ENCODE results near the gene GNG7.
"Not testable (repeated sequence)": the region's sequence is repeated elsewhere in the genome, so short reads cannot be mapped to it uniquely, and the experiment has no call there.

Gene GNG7

DNA sequence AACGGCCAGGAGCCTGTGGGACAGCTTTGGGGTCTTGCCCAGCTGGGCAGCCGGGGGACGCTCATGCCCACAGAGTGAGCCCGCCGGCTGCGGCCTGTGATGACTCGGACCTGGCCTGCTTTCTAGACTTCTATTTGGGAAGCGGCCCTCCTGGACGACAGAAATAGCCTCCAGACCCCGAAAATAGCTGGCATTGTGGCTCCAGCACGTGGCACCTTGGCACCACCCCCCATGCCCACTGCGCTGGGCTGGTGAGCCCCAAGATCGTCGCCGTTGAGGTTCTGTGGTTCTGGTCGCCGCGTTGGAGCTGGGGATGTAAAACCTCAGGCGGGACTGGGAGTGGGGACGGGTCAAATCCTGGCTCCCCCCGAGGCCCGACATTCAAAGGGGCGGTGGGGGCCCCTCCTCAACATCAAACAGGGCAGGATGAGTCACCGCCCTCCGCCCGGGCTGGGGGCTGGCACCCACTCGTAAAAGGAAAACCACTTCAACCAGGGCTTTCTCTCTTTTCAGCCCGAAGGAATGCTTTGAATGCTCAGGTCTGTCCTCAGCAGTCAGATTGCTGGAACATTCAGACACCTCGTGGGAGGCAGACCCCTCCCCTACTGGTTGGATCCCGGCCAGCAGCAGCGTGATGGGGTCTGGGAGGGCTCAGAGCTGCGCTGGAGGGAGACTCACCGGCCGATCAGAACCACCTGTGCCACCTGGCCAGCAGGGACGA is 184.5 kb downstream of the GNG7 start:
- 0 out of 2 replicates have a peak overlapping the region, but pooled peaks have one; percentile 29 for H3K9ac ChIP-seq
- H4K20me1 ChIP-seq, result peaks cover 90% of the 10 kb centered on the region
- peaks cover 33% of the 10 kb centered on the region for H3K4me1 ChIP-seq
- H3K27ac ChIP-seq, result peak overlapping the region; percentile 51
- H3K9me3 ChIP-seq, result no peaks in the 10 kb centered on the region
- H3K4me2 ChIP-seq, result peak overlapping the region; percentile 74
- no peaks in the 10 kb centered on the region for H3K27me3 ChIP-seq
- H3K4me3 ChIP-seq, result no peak overlapping the region
- peaks cover 82% of the 10 kb centered on the region for H3K36me3 ChIP-seq
- TF ChIP-seq Cebpa-rat (IDR thresholded peaks at IDR 0.05), result no peak

DNA sequence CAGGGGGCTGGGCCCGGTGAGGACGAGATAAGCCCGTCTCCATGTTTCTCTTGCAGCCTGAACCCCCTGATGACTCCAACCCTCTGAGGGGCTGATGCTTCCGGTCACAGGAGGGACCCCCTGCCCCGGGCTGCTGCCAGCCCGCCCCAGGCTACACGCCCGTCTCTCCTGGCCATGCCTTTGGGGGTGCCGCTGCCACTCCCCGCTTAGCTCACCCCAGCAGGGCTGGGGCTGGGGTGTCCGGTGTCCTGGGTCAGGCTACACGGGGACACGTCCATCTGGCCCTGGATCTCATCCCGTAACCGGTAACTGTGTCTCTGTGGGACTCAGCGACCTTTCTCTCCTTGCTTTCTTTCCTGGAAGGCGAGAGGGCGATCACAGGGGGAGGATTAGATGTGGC is 185.8 kb downstream of the GNG7 start:
- H3K4me1 ChIP-seq, result peaks cover 33% of the 10 kb centered on the region
- H3K36me3 ChIP-seq, result peaks cover 83% of the 10 kb centered on the region
- H3K27ac ChIP-seq, result no peak overlapping the region; the same call in 1 of the 2 replicates
- H4K20me1 ChIP-seq, result peaks cover 90% of the 10 kb centered on the region
- H3K4me3 ChIP-seq, result no peak overlapping the region
- no peaks in the 10 kb centered on the region for H3K9me3 ChIP-seq
- H3K27me3 ChIP-seq, result no peaks in the 10 kb centered on the region
- H3K4me2 ChIP-seq, result no peak overlapping the region
- no peak overlapping the region for H3K9ac ChIP-seq
- no peak for TF ChIP-seq Cebpa-rat (IDR thresholded peaks at IDR 0.05)

DNA sequence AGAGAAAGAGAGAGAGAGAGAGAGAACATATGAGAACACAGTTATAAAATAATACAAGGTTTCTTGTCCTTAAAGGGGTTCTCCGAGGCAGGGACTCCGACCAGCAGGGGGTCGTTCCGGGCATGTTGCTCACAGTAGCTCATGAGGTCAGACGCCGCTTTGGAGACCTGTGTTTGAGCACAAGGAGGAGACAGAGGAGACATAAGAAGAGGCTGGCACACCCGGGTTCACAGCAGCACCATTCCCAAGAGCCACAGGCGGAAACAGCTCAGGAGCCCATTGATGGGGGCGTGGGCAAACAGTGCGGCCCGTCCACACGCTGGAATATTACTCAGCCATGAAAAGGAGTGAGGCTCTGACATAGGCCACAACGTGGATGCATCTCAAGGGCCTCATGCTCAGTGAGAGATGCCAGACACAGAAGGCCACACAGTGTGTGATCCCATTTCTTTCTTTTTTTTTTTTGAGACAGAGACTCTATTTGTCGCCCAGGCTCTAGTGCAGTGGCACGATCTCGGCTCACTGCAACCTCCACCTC is 187.4 kb downstream of the GNG7 start:
- no peak overlapping the region for H3K4me3 ChIP-seq
- H3K4me2 ChIP-seq, result no peak overlapping the region
- H3K9me3 ChIP-seq, result no peaks in the 10 kb centered on the region
- H3K36me3 ChIP-seq, result peaks cover 70% of the 10 kb centered on the region
- peaks cover 79% of the 10 kb centered on the region for H4K20me1 ChIP-seq
- no peaks in the 10 kb centered on the region for H3K27me3 ChIP-seq
- no peak overlapping the region for H3K27ac ChIP-seq
- peaks cover 42% of the 10 kb centered on the region for H3K4me1 ChIP-seq
- no peak overlapping the region for H3K9ac ChIP-seq
- no peak for TF ChIP-seq Cebpa-rat (IDR thresholded peaks at IDR 0.05)

DNA sequence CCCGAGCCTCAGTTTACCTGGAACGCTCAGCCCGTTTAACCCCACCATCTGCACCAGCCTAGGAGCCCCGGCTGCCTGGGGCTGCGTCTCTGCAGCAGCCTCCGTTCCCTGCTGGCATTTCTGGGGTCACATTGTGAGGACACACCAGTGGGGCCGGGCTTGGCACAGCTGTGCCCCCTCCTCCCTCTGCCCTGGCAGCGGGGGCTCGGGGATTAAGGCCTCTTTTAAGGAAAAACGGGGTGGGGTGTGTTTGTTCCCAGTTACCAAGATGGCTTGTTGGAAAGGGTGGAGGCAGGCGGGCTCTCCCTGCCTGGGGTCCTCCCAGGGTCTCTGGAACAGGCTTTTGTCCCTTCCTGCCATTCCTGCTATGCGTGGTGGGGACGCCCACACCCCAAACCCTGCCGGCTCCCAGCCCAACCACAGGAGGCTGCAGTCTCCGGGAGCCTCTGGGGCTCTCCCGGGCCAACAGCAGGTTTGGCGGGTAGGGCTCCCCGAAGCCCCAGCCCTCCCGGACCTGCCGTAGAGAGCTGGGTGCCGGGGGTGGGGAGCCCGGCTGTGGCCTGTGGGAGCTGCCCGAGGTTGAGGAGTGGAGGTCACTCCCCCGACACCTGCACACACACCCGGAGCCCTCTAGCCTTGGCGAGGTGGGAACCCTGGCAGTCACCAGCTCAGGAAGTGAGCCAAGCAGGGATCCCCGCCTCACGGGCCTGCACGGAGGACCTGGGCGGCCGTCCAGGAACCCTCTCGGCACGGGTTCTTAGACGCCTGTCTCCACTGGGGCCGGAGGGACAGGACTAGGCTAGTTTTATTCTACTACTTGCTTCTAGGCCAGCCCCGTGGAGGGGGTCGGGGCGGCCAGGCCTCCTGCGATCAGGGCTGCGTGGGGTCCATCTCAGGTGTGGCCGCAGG is 189.7 kb downstream of the GNG7 start:
- Histone ChIP-seq H3K4me2 (peak overlapping the region; percentile 97), H3K36me3 (peaks cover 52% of the 10 kb centered on the region), H3K4me1 (peaks cover 38% of the 10 kb centered on the region), H3K4me3 (peak overlapping the region; percentile 27; the same call in 1 of the 2 replicates), H3K9me3 (no peaks in the 10 kb centered on the region), H3K9ac (peak overlapping the region; percentile 22; the same call in 1 of the 2 replicates), H3K27me3 (no peaks in the 10 kb centered on the region), H3K27ac (peak overlapping the region; percentile 53), H4K20me1 (peaks cover 62% of the 10 kb centered on the region)
- TF ChIP-seq Cebpa-rat (IDR thresholded peaks at IDR 0.05), result no peak

DNA sequence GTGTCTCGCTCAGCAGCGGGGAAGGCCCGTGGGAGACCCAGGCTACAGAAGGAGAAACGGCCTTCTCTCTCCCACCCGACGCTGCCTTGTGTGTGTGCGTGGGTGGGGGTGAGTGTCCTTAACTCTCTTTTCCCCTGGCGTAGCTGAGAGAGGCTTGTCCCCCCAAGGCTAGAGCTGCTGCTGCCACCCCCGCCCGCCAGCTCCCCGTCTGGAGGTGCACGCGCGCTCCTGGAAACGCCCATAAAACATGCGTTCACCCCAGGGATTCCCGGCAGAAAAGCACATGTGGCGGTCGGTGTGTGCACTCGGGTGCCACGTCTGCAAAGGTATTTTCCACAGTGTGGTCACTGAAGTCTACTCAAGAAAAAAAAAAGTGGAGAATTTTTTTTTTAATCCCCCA is 190.5 kb downstream of the GNG7 start:
- Histone ChIP-seq H3K4me3 (peak overlapping the region; percentile 27), H3K4me1 (peaks cover 40% of the 10 kb centered on the region), H3K27ac (peak overlapping the region; percentile 53), H3K9me3 (no peaks in the 10 kb centered on the region), H3K4me2 (peak overlapping the region; percentile 97), H3K27me3 (no peaks in the 10 kb centered on the region), H3K9ac (peak overlapping the region; percentile 22; the same call in 1 of the 2 replicates), H3K36me3 (peaks cover 45% of the 10 kb centered on the region), H4K20me1 (peaks cover 54% of the 10 kb centered on the region)
- TF ChIP-seq Cebpa-rat (IDR thresholded peaks at IDR 0.05), result no peak

DNA sequence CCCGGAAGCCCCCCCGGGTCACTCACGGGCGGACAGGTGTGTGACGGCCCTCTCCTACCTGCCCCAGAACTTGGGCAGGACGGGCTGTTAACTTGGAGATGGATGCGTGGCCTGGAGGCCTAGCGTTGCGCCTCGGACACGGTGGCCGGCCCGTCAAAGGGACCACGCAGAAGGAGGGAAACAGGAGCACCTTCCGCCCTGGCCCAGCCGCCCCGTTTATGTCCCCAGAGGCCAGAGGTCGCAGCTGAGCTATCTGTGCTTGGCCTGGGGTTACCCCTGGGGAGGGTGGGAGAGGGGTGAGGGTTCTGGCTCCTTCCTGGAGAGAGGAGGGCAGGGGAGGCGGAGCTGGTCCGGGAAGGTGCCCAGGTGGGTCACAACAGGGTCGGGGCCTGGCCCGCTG is 190.9 kb downstream of the GNG7 start:
- TF ChIP-seq Cebpa-rat (IDR thresholded peaks at IDR 0.05), result no peak
- Histone ChIP-seq H3K9me3 (no peaks in the 10 kb centered on the region), H3K4me3 (peak overlapping the region; percentile 27), H4K20me1 (peaks cover 49% of the 10 kb centered on the region), H3K36me3 (peaks cover 40% of the 10 kb centered on the region), H3K4me1 (peaks cover 45% of the 10 kb centered on the region), H3K27me3 (no peaks in the 10 kb centered on the region), H3K9ac (peak overlapping the region; percentile 22; the same call in 1 of the 2 replicates), H3K27ac (peak overlapping the region; percentile 53), H3K4me2 (peak overlapping the region; percentile 97)

DNA sequence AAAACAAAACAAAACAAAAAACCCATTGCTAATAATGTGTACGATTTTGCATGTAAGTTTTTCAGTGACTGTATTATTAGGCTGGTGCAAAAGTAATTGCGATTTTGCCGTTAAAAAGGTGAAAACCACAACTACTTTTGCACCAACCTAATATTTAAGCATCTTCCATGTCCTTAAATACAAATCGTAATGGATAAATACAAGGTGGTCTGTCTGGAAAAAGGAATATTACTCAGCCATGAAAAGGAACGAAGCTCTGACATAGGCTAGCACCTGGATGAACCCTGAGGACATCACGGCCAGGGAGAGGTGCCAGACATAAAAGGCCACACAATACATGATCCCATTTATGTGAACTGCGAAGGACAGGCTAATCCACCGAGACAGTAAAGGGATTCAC is 193.4 kb downstream of the GNG7 start:
- H3K4me1 ChIP-seq, result peaks cover 51% of the 10 kb centered on the region
- peaks cover 17% of the 10 kb centered on the region; the same call in 1 of the 2 replicates for H3K36me3 ChIP-seq
- no peak overlapping the region for H3K9ac ChIP-seq
- peaks cover 29% of the 10 kb centered on the region for H4K20me1 ChIP-seq
- no peaks in the 10 kb centered on the region for H3K9me3 ChIP-seq
- H3K4me2 ChIP-seq, result no peak overlapping the region
- no peak for TF ChIP-seq Cebpa-rat (IDR thresholded peaks at IDR 0.05)
- H3K27me3 ChIP-seq, result no peaks in the 10 kb centered on the region
- H3K27ac ChIP-seq, result no peak overlapping the region
- no peak overlapping the region for H3K4me3 ChIP-seq

DNA sequence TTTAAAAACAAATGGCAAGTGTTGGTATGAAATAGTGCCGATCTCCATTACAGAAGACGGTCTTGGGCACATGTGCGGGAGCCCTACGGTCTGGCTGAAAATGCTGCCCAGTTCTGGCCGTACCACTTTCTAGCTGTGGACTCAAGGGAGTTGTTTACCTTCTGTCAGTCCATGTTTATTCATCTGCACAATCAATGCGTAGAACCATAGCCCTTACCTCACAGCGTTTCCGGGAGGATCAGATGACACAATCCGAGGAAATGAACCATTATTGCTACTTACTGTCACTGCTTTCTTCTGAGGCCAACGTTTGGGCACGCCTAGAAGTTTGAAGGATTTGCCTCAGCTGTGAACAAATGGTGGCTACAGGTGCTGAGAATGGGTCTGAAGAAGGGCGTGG is 195.4 kb downstream of the GNG7 start:
- no peak overlapping the region for H3K4me3 ChIP-seq
- H3K36me3 ChIP-seq, result no peaks in the 10 kb centered on the region
- no peaks in the 10 kb centered on the region for H3K27me3 ChIP-seq
- no peak for TF ChIP-seq Cebpa-rat (IDR thresholded peaks at IDR 0.05)
- peak overlapping the region; percentile 3; the same call in 1 of the 2 replicates for H3K9ac ChIP-seq
- peak overlapping the region; percentile 56 for H3K4me2 ChIP-seq
- H4K20me1 ChIP-seq, result peaks cover 10% of the 10 kb centered on the region
- no peak overlapping the region for H3K27ac ChIP-seq
- H3K9me3 ChIP-seq, result no peaks in the 10 kb centered on the region
- H3K4me1 ChIP-seq, result peaks cover 48% of the 10 kb centered on the region

DNA sequence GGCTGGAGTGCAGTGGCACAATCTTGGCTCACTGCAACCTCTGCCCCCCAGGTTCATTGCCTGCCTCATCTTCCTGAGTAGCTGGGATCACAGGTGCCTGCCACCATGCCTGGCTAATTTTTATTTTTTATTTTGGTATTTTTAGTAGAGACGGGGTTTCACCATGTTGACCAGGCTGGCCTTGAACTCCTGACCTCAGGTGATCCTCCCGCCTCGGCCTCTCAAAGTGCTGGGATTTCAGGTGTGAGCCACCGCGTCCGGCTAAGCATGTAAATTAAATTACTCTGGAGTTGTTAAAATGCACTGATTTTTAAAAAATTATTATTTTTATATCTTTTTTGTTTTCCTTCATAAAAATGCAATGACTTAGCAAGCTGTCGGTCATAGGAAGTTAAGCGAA is 195.8 kb downstream of the GNG7 start:
- H3K4me1 ChIP-seq, result peaks cover 43% of the 10 kb centered on the region
- H3K27ac ChIP-seq, H3K36me3 ChIP-seq, H3K4me2 ChIP-seq, H3K9me3 ChIP-seq, H3K27me3 ChIP-seq, H4K20me1 ChIP-seq, H3K4me3 ChIP-seq: not testable (repeated sequence)
- H3K9ac ChIP-seq, result peak overlapping the region; percentile 3; the same call in 1 of the 2 replicates
